GM04504 (cell line): ENCODE measurements around the gene TBC1D14.

Experiments used
- DNase-seq: peaks from one replicate; pipeline ENCODE4 v3.0.0-alpha.2; 2012; ENCODE audit warnings: low read depth

Gene TBC1D14

DNA sequence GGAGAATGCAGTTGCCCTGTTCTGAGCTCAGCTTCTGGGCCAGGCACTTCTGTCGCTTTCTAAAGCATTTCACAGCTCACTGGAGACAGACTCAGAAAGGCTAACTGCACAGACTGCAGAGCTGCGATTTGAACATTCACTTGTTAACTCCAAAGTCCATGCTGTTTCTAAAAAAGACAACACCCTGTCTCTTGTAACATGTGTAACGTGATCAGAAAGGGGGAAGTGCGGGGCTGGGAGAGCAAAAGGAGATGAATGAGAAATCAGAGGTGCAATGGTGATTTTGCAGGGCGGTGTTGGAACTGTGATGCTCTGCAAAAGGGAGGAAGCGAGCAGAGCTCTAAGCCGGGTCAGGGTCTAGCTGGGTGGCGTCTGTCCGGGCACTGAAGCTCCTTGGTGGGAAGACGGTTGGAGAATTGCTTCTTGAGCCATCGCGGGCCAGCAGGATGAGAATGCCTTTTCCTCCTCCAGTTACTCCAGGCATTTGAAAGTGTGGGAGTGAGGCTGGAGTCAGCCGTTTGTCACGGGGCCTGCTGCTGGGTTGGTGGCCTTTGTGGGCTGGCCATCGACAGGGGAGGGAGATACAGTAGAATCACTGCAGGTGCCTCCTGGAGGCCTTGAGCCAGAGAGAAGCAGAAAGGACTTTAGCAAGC, 20.3 kb downstream of the TBC1D14 start:
- no peak for DNase-seq

DNA sequence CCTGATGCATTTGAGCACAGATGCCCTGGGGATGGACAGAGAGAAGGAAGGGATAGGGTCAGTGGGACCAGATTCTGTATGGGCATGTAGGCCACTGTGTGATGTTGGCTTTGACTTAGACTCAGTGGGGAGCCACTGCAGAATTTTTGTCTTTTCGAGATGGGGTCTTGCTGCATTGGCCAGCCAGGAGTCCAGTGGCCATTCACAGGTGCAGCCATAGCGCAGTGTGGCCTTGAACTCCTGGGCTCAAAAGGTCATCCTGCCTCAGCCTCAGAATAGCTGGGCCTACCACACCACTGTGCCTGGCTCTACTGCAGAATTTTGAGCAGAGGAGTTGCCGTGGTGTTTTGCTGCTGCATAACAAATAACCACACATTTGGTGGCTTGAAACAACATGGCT, 22.8 kb downstream of the TBC1D14 start:
- DNase-seq: no peak

DNA sequence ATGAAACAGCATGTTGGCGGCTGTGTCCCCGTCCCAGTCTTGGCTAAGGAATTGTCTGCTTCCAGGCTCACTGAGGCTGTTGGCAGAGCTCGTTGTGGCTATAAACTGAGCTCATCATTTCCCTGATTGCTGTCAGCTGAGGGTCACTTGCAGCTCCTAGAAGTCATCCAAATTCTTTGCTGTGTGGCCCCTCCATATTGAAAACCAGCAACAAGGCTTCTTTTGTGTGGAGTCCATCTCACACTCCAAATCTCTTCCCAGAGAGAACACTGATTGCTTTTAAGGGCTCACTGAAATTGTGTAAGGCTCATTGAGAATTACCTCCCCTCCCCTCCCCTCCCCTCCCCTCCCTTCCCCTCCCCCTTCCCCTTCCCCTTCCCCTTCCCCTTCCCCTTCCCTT, 23.3 kb downstream of the TBC1D14 start:
- DNase-seq: no peak

DNA sequence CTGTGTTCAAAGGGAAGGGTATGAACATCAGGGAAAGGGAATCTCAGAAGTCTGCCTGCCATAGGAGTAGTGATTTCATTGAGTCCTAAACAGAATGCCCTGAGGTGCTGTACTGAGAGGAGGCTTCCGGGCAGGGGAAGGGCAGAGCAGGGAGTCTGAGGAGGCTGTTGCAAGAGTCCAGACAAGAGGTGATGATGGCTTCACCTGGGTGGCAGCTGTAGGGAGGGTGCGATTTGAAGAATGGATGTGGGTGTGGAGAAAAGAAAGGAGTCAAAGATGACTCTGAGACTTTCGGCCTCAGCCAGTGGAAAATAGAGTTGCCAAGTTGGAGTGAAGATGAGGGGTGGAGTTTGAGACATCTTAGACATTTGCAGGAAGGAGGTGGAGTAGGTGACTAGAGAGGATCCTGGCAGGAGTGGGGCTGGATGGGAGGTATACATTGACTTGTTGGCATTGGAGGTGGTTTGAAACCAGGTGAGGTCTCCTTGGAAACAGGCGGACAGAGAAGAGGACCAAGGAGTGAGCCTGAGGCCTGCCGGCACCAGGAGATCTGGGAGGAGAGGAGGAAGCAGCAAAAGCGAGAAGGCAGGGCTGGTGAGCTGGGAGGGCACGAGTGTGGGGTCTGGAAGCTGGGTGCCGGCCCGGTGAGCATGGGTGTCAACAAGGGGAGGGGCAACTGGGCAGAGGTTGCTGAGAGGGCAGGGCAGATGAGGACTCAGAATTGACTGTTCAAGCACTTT, 24.2 kb downstream of the TBC1D14 start:
- DNase-seq: no peak

DNA sequence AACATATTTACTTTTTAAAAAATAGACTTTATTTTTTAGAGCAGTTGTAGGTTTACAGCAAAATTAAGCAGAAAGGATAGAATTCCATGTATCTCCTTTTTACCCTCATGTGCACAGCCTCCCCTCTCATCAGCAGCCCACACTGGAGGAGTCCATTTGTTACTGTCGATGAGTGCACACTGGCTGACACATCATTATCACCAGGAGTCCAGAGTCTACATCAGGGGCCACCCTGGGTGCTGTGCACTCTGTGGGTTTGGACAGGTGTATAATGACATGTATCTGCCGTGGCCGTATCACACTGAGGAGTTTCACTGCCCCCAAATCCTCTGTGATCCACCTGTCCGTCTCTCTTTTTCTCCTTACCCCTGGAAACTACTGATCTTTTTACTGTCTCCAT, 26.3 kb downstream of the TBC1D14 start:
- DNase-seq: no peak

DNA sequence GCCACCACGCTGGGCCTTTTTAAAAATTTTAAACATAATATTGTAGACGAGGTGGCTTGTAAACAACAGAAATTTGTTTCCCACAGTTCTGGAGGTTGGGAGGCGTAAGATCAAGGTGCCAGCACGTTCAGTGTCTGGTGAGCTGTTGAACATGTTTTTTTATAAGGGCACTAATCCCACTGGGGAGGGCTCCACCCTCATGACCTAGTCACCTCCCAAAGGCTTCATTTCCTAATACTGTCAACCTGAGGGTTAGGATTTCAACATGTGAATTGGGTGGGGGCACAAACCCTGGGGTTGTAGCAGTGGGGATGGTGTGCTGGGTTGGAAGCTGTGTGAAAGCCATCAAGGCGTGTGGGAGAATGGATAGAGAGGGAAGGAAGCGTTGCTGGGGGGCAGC, 27.6 kb downstream of the TBC1D14 start:
- no peak for DNase-seq

DNA sequence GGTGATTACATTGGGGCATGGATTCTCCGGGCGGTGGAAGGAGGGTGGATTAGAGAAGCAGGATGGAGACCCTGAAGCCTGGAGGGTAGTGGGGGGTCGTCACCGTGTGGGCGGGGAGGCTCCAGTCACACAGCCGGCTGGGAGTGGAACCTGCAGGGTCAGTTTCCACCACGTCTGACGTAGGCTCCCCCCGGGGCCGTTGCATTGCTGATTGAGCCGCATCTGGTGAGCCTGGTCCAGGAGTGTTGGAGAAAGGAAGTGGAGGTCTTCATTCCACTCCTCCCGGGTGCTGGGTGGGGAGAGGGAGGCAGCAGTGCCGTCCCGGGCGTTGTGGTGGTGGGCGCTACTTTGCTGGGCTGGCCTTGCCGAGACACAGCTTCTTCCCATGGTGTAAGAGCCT, 28.1 kb downstream of the TBC1D14 start:
- DNase-seq: no peak

DNA sequence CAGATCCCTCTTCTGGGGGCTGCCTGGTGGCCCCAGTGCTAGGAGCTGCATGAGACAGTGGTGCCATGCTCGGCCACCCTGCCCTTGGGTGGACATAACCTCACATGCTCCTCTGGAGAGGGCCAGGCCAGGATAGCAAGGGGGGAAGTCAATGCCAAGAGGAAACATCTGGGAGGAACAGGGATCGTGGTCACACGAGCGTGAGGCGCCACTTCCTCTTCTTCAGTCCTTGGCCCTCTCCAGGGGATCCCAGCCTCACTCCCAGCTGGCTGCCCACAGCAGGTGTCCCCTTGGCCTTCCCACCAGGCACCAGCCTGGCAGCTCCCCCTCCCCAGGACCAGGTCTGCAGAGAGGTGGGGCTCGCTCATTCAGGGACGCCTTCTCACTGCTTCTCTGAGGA, 28.6 kb downstream of the TBC1D14 start:
- DNase-seq: no peak

DNA sequence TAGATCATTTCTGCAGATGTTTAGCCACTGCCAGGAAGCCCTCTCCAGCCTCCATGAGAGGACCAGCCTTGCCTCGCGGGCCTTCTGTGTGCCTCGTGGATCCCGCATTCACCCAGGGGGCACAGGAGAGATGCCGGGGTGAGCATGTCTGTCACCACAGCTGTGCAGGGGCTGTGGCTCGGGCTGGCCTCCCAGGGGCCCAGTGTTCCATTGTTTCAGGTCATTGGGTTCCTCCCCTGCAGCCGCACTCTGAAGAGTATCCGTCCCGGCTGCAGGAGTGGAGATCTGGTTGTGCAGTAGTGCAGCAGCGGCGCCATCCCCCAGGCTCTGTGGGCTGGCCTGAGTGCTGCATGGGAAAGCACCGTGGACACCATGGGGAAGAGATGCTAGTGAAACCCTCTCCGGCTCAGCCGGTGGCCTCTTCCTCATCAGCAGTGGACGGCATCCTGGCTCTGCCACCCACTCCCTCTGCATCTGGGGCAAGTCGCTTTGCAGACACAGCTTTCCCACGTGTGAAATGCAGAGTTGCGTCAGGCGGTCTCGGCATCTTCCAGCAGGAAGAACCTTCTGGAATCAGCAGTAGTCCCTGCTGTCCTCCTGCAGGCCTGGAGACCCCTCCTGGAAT, 29.1 kb downstream of the TBC1D14 start:
- DNase-seq: no peak

DNA sequence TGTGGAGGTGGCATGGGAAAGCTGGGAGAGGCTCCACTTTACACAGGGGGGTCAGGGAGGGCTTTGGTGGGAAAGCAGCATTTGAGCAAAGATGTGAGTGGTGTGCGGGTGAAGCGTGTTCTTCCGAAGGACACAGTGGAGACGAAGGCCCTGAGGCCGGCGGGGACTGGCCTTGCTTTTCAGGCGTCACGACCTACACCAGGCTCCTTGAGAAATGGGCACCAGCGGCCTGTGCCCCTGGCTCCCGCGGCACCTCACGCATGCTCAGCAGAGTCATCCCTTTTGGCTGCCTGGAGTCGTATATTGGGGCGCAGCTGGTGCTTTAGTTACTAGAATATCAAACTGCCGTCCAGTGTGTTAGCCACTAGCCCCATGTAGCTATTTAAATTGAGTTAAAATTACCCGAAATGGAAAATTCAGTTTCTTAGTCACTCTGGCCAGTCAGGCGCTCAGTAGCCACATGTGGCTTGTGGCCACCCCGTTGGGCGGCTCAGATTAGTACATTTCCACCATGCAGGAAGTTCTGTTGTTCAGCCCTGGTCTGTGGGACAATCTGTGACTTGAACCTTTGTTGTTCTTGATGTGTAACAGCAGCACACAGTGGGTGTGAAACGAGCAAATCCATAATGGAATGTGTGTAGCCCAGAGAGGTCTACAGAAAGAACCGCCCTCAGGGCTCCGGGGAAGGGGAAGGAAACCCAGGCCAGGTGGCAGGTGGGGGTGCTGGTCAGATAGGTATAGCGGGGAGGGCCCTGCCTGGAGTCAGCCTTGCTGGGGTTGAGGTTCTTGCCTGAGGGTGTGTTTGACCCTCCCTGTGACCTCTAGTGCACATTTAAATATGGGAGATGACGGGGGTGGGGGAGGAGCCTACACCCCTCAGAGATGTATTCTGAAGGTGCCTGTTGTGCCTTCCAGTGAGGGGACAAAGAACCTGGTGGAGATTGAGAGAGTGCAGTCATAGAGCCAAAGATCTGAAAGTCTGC, 30.4 kb downstream of the TBC1D14 start:
- no peak for DNase-seq

DNA sequence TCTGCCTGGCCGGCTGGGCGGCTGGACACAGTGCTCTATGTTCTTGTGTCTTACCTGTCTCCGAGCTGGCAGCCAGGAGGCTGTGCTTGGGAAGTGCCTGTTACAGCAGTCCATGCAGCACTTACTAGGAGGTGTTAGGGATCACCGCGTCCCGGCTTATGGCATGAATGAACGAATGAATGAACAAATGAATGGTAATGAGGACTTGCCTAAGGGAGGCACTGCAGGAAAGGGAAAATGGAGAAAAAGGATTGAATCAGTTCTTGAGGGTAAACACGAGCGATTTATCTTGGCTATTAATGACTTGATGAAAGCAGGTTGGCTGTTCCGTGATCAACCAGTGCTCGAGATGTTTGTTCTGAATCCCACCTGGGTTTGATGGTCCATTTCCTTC, 31.1 kb downstream of the TBC1D14 start:
- no peak for DNase-seq

DNA sequence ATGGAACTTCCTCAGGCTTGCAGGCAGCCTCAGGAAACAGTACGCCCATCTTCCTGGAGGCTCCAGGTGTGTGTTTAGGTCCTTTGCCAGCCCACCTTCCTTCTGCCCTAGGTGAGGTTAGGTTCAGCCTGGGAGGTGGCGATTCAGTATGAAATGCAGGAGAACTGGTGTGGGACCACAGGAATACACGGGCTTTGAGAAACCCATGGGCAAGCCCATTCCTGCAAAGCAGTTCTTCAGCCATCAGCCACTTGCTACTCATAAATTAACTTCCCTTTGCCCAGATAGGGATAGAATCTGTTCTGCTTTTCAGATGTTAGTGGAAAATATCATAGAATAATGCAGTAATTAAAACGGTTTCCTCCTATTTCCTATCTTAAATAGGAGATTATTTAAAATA, 32.2 kb downstream of the TBC1D14 start:
- no peak for DNase-seq

DNA sequence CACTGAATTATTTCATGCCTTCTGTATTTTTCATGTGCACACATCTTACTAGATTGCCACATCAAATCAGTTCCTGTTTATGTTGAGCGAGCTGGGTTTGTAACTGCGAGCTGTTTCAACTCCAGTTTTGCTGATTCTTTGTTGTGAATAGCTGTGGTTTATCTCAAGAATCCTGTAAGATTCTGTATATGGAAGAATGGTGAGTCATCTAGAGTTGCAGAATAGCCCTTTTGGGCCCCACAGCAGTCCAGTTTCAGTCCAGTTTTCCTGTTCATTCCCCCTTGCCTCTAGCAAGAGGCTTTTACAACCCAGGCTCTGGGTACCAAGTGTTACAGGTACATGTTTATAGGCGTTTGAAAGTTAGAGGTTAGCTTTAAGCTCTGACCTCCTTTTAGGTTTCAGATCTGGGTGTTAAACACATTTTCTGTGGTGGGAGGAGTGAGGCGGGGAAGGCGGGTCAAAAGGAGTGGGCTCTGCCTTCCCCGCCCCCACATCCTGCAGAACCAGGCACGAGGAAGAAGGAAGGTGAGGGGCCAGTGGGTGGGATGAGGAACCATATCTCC, 32.7 kb downstream of the TBC1D14 start:
- DNase-seq: peak; percentile 89

DNA sequence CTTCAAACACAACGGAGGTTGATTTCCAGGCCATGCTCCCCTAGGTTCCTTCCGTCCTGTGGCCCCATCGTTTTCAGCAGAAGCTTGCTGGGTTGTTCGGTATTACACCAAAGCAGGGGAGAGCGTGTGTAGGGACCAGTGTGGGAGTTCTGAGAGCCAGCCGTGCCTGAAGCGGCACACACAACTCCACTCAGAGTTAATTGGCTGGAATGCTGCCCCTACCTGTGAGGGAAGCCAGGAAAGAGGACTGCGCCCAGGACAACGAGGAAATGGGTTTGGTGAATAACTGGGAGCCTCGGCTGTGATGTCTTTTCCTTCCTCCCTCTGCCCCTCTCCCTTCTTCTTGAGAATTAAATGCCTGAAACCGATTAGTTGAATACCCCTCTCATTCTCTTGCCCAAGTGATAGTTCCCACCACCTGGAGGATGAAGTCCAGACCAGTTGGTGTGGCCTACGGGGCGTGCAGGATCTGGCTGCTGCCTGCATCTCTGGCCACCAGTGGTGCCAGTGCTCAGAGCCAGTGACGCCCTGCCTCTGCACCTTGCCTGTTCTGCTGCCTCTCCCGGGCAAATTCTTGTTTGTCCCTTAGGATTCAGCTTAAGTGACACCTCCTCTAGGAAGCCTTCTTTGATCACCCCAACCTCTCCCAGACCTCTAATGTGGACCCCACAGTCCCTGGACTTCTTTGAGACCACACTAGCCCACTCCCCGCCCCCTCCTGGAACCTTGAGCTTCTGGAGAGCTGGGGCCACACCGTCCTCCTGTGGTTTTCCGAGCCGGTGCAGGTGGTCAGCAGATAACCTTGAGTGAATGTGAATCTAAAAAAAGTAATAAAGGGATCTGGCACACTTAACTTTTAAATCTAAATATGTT, 33.6 kb downstream of the TBC1D14 start:
- no peak for DNase-seq

DNA sequence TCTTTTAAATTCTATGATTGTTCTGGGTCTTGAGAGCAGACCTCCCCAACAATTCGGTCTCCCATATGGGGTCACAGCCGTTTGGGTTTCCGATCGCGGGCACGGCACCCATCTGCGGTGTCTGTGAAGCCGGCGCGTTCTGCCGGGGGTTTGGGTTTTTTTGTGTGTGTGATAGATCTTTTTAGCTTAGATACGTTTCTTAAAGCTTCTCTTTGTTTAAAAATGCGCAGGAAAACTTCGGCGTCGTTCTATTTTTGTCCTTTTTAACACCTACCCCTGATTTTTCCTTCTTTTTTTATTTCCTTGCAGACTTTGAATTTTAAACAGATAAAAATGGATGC, 34.2 kb downstream of the TBC1D14 start:
- DNase-seq: no peak

DNA sequence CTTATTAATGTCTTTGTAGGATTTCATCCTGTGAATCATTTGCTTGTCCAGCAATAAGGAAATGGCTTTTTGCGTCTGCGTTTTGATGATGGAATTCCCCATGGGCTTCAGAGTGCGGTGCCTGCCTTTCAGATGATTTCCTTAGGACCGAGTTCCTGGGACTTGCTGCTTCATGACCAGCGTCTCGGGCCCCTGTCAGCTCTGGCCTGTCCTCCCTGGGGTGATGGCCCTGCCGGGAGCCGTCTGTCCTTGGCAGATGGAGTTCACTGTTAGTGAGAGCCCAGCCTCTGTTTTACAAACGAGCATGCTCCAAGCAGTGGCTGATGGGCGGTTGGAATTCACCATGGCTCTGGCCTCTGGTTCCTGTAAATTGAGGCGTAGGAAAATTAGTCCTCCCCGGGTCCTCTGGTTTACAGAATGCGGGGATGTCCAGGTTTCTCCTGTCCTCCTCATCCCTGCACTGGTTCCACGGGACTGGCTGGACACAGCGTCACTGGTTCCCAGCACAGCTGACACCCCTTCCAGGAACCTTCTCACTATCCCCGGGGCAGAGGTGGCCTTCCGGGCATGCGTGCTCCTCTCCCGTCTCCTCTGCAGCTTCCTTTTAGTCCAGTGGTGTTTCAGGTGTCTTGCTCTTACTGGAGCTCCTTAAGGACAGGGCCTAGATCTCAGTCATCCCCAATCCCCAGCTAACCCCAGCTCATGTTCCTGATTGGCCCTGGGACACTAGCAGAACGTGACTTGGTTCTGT, 34.9 kb downstream of the TBC1D14 start:
- no peak for DNase-seq

DNA sequence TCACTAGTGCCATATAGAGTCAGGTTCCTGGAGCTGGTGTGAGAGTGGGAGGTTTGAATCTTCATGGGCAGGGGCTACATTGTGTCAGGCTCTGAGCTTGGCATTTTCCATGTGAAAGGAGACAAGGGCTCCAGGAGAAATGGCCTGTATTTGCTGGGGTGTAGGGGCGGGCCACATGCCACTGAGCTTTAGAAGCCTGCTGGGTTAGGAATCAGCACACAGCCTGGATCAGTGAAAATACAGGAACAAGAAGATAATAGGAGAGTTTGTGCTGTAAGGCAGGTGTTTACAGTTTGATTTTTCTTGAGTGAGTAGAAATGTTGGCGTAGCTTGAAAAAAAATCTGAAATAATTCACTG, 35.4 kb downstream of the TBC1D14 start:
- DNase-seq: no peak

DNA sequence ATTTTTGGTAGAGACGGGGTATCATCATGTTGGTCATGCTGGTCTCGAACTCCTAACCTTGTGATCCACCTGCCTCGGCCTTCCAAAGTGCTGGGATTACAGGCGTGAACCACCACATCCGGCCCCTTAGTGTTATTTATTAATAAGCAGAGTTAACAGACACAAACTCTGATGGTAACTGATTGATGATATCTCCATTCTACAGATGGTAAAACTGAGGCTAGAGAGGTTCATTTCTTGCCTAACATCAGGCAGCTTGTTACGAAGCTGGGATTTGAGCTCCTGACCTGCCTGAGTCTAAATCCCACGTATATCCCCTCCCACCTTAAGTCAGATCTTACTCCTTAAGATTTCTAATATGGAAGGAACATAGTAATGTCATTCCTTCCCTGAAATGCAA, 36.9 kb downstream of the TBC1D14 start:
- DNase-seq: no peak

DNA sequence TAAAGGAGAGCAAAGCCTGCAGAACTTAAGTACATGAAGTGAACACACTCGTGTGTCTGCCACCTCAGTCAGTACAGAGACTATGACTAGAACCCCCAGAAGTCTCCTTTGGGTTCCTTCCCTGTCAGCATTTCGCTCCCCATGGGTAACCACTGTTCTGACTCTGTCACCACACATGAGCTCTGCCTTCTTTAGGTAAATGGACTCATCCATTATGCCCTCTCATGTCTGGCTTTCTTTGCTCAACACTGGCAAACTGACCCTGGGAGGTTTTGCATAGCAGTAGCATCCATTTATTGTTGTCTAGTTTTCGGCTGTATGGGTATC, 38.5 kb downstream of the TBC1D14 start:
- DNase-seq: no peak

DNA sequence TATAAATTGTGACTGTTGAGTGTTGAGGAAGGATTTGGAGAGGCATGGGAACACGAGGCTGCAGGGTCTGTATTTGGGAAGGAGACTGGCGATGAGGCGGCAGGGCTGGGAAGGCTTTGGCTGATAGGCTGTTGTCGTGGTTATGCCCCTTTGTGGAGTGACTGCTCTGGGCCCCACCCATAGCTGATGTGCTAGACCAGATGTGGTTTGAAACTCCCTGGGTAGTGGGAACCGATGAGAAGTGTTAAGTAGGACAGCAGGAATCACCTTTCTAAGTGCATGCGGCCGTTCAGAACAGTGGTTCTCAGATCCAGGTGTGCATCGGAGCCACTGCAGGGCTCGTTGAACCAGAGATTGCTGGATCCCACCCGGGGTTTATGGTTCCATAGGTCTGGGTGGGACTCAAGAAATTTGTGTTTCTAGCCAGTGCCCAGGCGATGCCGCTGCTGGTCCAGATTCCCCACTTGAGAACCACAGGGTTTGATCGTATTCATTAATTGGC, 42.3 kb downstream of the TBC1D14 start:
- no peak for DNase-seq
